SJCRH30 (cell line): Measurements from ENCODE around the gene SIPA1L3. TPM values are rescaled to one million over a fixed set of nuclear protein-coding genes. Genes with fewer than 3 reads are reported as not detected.
A peak's percentile ranks its signal among the peaks of the same experiment; 100 is the strongest.

Source experiments
- DNase-seq, 2 experiments: peaks; one replicate each; pipeline ENCODE4 v3.0.0-alpha.2; 2015 to 2020
- H3K27ac ChIP-seq: fragments of 250-450 bp; sonication (Bioruptor Pico); 2 replicates; pipeline ENCODE4 v1.5.1; 2020; ENCODE audit warnings: mild to moderate bottlenecking, moderate library complexity
- H3K27me3 ChIP-seq: fragments of 250-450 bp; sonication (Bioruptor Pico); 2 replicates; pipeline ENCODE4 v1.5.1; 2020; ENCODE audit warnings: mild to moderate bottlenecking, moderate library complexity
- H3K36me3 ChIP-seq: fragments of 250-450 bp; sonication (Bioruptor Pico); 2 replicates; pipeline ENCODE4 v1.5.1; 2020; ENCODE audit warnings: mild to moderate bottlenecking, moderate library complexity
- H3K4me1 ChIP-seq: fragments of 250-450 bp; sonication (Bioruptor Pico); 2 replicates; pipeline ENCODE4 v1.5.1; 2020; ENCODE audit warnings: mild to moderate bottlenecking, moderate library complexity
- H3K4me3 ChIP-seq: fragments of 250-450 bp; sonication (Bioruptor Pico); 2 replicates; pipeline ENCODE4 v1.5.1; 2020; ENCODE audit warnings: mild to moderate bottlenecking, moderate library complexity
- H3K9me3 ChIP-seq: fragments of 250-450 bp; sonication (Bioruptor Pico); replicated peaks from 2 replicates; pipeline ENCODE4 v1.5.1; 2020; ENCODE audit warnings: mild to moderate bottlenecking, moderate library complexity
- total RNA-seq: library from RNA; depleted of rRNA; stranded (reverse); fragments of >200 nt; shearing (Covaris generic); gene quantifications from 2 replicates; pipeline ENCODE4 v1.2.3, GENCODE V29; 2014

SIPA1L3 gene
- total RNA-seq, 1 experiment from 2014 or later: 19.8 TPM

GRCh38 chr19:37986048-37986750 lies 79.2 kb downstream of the SIPA1L3 start:
- no peaks in the 10 kb centered on the region for H3K36me3 ChIP-seq
- H3K4me1 ChIP-seq: no peaks in the 10 kb centered on the region
- no peak overlapping the region for H3K4me3 ChIP-seq
- no peak overlapping the region for H3K27ac ChIP-seq
- H3K9me3 ChIP-seq: no peaks in the 10 kb centered on the region
- H3K27me3 ChIP-seq: no peaks in the 10 kb centered on the region
- DNase-seq: no peak

- Histone ChIP-seq H3K4me1 (no peaks in the 10 kb centered on the region), H3K27me3 (no peaks in the 10 kb centered on the region), H3K4me3 (no peak overlapping the region), H3K27ac (no peak overlapping the region), H3K9me3 (no peaks in the 10 kb centered on the region), H3K36me3 (no peaks in the 10 kb centered on the region)
- DNase-seq: no peak
Observed at GRCh38 chr19:37987356-37988332, 80.6 kb downstream of the SIPA1L3 start.

GRCh38 chr19:37988758-37989635 lies 82.0 kb downstream of the SIPA1L3 start:
- no peak overlapping the region for H3K27ac ChIP-seq
- H3K4me3 ChIP-seq: no peak overlapping the region
- DNase-seq: no peak
- no peaks in the 10 kb centered on the region for H3K27me3 ChIP-seq
- H3K9me3 ChIP-seq: no peaks in the 10 kb centered on the region
- H3K36me3 ChIP-seq: peaks cover 1% of the 10 kb centered on the region; the same call in 1 of the 2 replicates
- H3K4me1 ChIP-seq: no peaks in the 10 kb centered on the region

GRCh38 chr19:37989855-37990254 lies 82.8 kb downstream of the SIPA1L3 start:
- Histone ChIP-seq H3K9me3 (no peaks in the 10 kb centered on the region), H3K4me1 (no peaks in the 10 kb centered on the region), H3K36me3 (peaks cover 4% of the 10 kb centered on the region; the same call in 1 of the 2 replicates), H3K27me3 (no peaks in the 10 kb centered on the region), H3K27ac (no peak overlapping the region), H3K4me3 (no peak overlapping the region)
- no peak for DNase-seq

- Histone ChIP-seq H3K27me3 (no peaks in the 10 kb centered on the region), H3K36me3 (peaks cover 4% of the 10 kb centered on the region; the same call in 1 of the 2 replicates), H3K27ac (no peak overlapping the region), H3K9me3 (no peaks in the 10 kb centered on the region), H3K4me3 (no peak overlapping the region), H3K4me1 (no peaks in the 10 kb centered on the region)
- DNase-seq: no peak
Observed at GRCh38 chr19:37990362-37990761, 83.4 kb downstream of the SIPA1L3 start.

- no peak overlapping the region for H3K27ac ChIP-seq
- no peaks in the 10 kb centered on the region for H3K27me3 ChIP-seq
- H3K4me3 ChIP-seq: no peak overlapping the region
- DNase-seq: no peak
- H3K4me1 ChIP-seq: no peaks in the 10 kb centered on the region
- H3K9me3 ChIP-seq: no peaks in the 10 kb centered on the region
- peaks cover 4% of the 10 kb centered on the region; the same call in 1 of the 2 replicates for H3K36me3 ChIP-seq
Observed at GRCh38 chr19:37991176-37991835, 84.3 kb downstream of the SIPA1L3 start.

- Histone ChIP-seq H3K36me3 (peaks cover 4% of the 10 kb centered on the region; the same call in 1 of the 2 replicates), H3K4me1 (no peaks in the 10 kb centered on the region), H3K27me3 (no peaks in the 10 kb centered on the region), H3K9me3 (no peaks in the 10 kb centered on the region), H3K27ac (no peak overlapping the region), H3K4me3 (no peak overlapping the region)
- no peak for DNase-seq
Observed at GRCh38 chr19:37991841-37992248, 84.8 kb downstream of the SIPA1L3 start.

- Histone ChIP-seq H3K27me3 (no peaks in the 10 kb centered on the region), H3K27ac (no peak overlapping the region), H3K36me3 (peaks cover 4% of the 10 kb centered on the region; the same call in 1 of the 2 replicates), H3K4me1 (no peaks in the 10 kb centered on the region), H3K4me3 (no peak overlapping the region), H3K9me3 (no peaks in the 10 kb centered on the region)
- DNase-seq: no peak
Observed at GRCh38 chr19:37992761-37993160, 85.8 kb downstream of the SIPA1L3 start.

- Histone ChIP-seq H3K4me3 (no peak overlapping the region), H3K36me3 (peaks cover 4% of the 10 kb centered on the region; the same call in 1 of the 2 replicates), H3K9me3 (no peaks in the 10 kb centered on the region), H3K27ac (no peak overlapping the region), H3K27me3 (no peaks in the 10 kb centered on the region), H3K4me1 (no peaks in the 10 kb centered on the region)
- no peak for DNase-seq
Observed at GRCh38 chr19:37994823-37995130, 87.8 kb downstream of the SIPA1L3 start.

- no peak for DNase-seq
- H3K4me3 ChIP-seq: no peak overlapping the region
- no peaks in the 10 kb centered on the region for H3K9me3 ChIP-seq
- no peaks in the 10 kb centered on the region for H3K4me1 ChIP-seq
- no peaks in the 10 kb centered on the region for H3K27me3 ChIP-seq
- H3K27ac ChIP-seq: no peak overlapping the region
- H3K36me3 ChIP-seq: peaks cover 4% of the 10 kb centered on the region; the same call in 1 of the 2 replicates
Observed at GRCh38 chr19:37995346-37995745, 88.3 kb downstream of the SIPA1L3 start.

- Histone ChIP-seq H3K9me3 (no peaks in the 10 kb centered on the region), H3K27me3 (no peaks in the 10 kb centered on the region), H3K4me3 (no peak overlapping the region), H3K36me3 (peaks cover 4% of the 10 kb centered on the region; the same call in 1 of the 2 replicates), H3K4me1 (no peaks in the 10 kb centered on the region), H3K27ac (no peak overlapping the region)
- DNase-seq: peak in 1 of 2 experiments; percentile 20
Observed at GRCh38 chr19:37997911-37998344, 90.9 kb downstream of the SIPA1L3 start.

GRCh38 chr19:37998801-37999308 lies 91.8 kb downstream of the SIPA1L3 start:
- no peak for DNase-seq
- Histone ChIP-seq H3K27me3 (no peaks in the 10 kb centered on the region), H3K4me3 (no peak overlapping the region), H3K9me3 (no peaks in the 10 kb centered on the region), H3K4me1 (no peaks in the 10 kb centered on the region), H3K27ac (peak overlapping the region; percentile 8; the same call in 1 of the 2 replicates), H3K36me3 (peaks cover 4% of the 10 kb centered on the region; the same call in 1 of the 2 replicates)

GRCh38 chr19:37999309-38000213 lies 92.6 kb downstream of the SIPA1L3 start:
- no peaks in the 10 kb centered on the region for H3K27me3 ChIP-seq
- peak overlapping the region; percentile 8; the same call in 1 of the 2 replicates for H3K27ac ChIP-seq
- H3K36me3 ChIP-seq: peaks cover 1% of the 10 kb centered on the region; the same call in 1 of the 2 replicates
- H3K4me3 ChIP-seq: no peak overlapping the region
- peak; percentile 20 to 27 for DNase-seq
- H3K4me1 ChIP-seq: no peaks in the 10 kb centered on the region
- H3K9me3 ChIP-seq: no peaks in the 10 kb centered on the region
